Measurements from ENCODE around the gene AMHR2. TPM values are rescaled to one million over a fixed set of nuclear protein-coding genes. Genes with fewer than 3 reads are reported as not detected.

Gene AMHR2
- total and polyA plus RNA-seq, 9 of the 15 experiments (the other 6 are each of a cell fraction or from before 2014, with no cell fraction given), result 8.9 to 49.7 (median 19.3) TPM

DNA sequence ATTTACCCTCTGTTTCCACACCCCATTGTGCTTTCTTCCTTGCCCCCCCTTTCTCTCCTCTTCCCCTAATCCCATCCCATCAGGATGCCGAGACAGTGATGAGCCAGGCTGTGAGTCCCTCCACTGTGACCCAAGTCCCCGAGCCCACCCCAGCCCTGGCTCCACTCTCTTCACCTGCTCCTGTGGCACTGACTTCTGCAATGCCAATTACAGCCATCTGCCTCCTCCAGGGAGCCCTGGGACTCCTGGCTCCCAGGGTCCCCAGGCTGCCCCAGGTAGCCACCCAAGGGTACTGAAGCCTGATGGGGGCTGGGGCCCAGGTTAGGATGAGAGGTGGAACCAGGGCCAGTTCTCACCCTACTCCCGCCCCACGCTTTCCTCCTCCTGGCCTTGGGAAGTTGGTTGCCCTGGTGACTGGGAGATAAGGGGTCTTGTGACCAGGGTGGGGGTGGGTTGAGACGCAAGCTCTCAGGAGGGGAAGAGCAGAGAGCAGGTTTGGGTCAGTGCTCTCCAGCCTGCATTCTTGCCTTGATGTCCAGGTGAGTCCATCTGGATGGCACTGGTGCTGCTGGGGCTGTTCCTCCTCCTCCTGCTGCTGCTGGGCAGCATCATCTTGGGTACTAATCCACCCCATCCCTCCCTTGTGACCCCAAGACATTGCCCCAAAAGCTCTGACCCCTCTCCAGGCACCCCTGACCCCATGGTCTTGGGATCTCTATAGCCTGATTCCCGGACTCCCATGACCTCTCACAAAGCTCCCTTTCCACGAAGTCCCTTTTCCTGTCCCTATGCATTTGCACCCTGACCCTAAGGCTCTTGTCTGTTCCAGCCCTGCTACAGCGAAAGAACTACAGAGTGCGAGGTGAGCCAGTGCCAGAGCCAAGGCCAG is 1.2 kb downstream of the AMHR2 start:
- BruUV-seq (replicated peaks), result no TSS peak
- in situ Hi-C loops (cut with MboI), result loop anchor here (5.0 kb wide), 1 partner anchor 68 kb away; no protein-coding TSS in a partner anchor
- TF ChIP-seq, protein P1, sequence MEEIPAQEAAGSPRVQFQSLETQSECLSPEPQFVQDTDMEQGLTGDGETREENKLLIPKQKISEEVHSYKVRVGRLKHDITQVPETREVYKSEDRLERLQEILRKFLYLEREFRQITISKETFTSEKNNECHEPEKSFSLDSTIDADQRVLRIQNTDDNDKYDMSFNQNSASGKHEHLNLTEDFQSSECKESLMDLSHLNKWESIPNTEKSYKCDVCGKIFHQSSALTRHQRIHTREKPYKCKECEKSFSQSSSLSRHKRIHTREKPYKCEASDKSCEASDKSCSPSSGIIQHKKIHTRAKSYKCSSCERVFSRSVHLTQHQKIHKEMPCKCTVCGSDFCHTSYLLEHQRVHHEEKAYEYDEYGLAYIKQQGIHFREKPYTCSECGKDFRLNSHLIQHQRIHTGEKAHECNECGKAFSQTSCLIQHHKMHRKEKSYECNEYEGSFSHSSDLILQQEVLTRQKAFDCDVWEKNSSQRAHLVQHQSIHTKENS (CRISPR knock-in tag; IDR thresholded peaks at IDR 0.05), result no peak
- TF ChIP-seq, protein P2, sequence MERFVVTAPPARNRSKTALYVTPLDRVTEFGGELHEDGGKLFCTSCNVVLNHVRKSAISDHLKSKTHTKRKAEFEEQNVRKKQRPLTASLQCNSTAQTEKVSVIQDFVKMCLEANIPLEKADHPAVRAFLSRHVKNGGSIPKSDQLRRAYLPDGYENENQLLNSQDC (CRISPR knock-in tag; IDR thresholded peaks at IDR 0.05), result no peak
- TF ChIP-seq GABPA (tag; conservative IDR thresholded peaks at IDR 0.05; ENCODE audit: low read depth) (no peak), NR2C2 (CRISPR knock-in tag; IDR thresholded peaks at IDR 0.05) (no peak), NR2C2 (tag; IDR thresholded peaks at IDR 0.05) (peak; percentile 71), ZSCAN32 (CRISPR knock-in tag; IDR thresholded peaks at IDR 0.05) (no peak), SMARCB1 (IDR thresholded peaks at IDR 0.05; ENCODE audit: insufficient read length, low read depth) (no peak), DPF2 (IDR thresholded peaks at IDR 0.05) (peak; percentile 48; the same call in 1 of the 2 replicates), MAZ (CRISPR knock-in tag; conservative IDR thresholded peaks at IDR 0.05 in 1 of 2, IDR thresholded peaks at IDR 0.05 in 1 of 2) (peak in 1 of 2 experiments; percentile 73; a peak in 2 of 4 replicates), HLTF (IDR thresholded peaks at IDR 0.05) (no peak), ZNF263 (CRISPR knock-in tag; IDR thresholded peaks at IDR 0.05; ENCODE audit: borderline replicate concordance) (peak; percentile 48; the same call in 1 of the 2 replicates), KLF10 (CRISPR knock-in tag; IDR thresholded peaks at IDR 0.05) (no peak), ZEB2 (IDR thresholded peaks at IDR 0.05) (peak; percentile 34; the same call in 1 of the 2 replicates), ZNF184 (CRISPR knock-in tag; IDR thresholded peaks at IDR 0.05) (no peak), CTBP1 (IDR thresholded peaks at IDR 0.05; ENCODE audit: borderline replicate concordance) (peak; percentile 80; the same call in 1 of the 2 replicates)
- TF ChIP-seq, protein P3, sequence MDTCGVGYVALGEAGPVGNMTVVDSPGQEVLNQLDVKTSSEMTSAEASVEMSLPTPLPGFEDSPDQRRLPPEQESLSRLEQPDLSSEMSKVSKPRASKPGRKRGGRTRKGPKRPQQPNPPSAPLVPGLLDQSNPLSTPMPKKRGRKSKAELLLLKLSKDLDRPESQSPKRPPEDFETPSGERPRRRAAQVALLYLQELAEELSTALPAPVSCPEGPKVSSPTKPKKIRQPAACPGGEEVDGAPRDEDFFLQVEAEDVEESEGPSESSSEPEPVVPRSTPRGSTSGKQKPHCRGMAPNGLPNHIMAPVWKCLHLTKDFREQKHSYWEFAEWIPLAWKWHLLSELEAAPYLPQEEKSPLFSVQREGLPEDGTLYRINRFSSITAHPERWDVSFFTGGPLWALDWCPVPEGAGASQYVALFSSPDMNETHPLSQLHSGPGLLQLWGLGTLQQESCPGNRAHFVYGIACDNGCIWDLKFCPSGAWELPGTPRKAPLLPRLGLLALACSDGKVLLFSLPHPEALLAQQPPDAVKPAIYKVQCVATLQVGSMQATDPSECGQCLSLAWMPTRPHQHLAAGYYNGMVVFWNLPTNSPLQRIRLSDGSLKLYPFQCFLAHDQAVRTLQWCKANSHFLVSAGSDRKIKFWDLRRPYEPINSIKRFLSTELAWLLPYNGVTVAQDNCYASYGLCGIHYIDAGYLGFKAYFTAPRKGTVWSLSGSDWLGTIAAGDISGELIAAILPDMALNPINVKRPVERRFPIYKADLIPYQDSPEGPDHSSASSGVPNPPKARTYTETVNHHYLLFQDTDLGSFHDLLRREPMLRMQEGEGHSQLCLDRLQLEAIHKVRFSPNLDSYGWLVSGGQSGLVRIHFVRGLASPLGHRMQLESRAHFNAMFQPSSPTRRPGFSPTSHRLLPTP (IDR thresholded peaks at IDR 0.05; ENCODE audit: borderline replicate concordance, extremely low read depth, insufficient read length), result no peak

More for the DNA sequence above, 1.2 kb downstream of the AMHR2 start:
- H3K9me3 ChIP-seq (replicated peaks; ENCODE audit: control insufficient read depth, insufficient read depth, low read depth, low read length), result no peaks in the 10 kb centered on the region
- H3K9ac ChIP-seq (ENCODE audit: insufficient read depth in 1 of 2, low read depth in 2 of 2, low read length in 2 of 2), result peak overlapping the region; percentile 65 to 98
- peak overlapping the region; percentile 77 for H2AFZ ChIP-seq (ENCODE audit: low read depth, low read length)
- peaks cover 19% of the 10 kb centered on the region; the same call in 2 of the 3 replicates for H3K36me3 ChIP-seq (ENCODE audit: control insufficient read depth, insufficient read depth, low read length)
- FAIRE-seq, result peak; percentile 79
- peaks cover 19% of the 10 kb centered on the region for H3K79me2 ChIP-seq (ENCODE audit: control insufficient read depth, insufficient read depth, low read length)
- intact Hi-C loops (cut with micrococcal nuclease), result loop anchor here (5.0 to 10.0 kb wide), 2 partner anchors 82 to 100 kb away; partner anchors contain the start of genes AAAS and NPFF
- peak; percentile 84 to 92 (median 88) for DNase-seq (ENCODE audit: extremely low read depth in 1 of 4, low spot score in 3 of 4)
- H3K9me1 ChIP-seq (ENCODE audit: control insufficient read depth, insufficient read depth, low read length), result no peaks in the 10 kb centered on the region
- peak; percentile 75 for ATAC-seq
- peak overlapping the region; percentile 63 for H3K27ac ChIP-seq (ENCODE audit: extremely low read depth, low read depth, low read length)
- WGBS (ENCODE audit: insufficient coverage, low coverage, missing lambda C conversion rate), result 14% methylated on average over 8 of the region's 9 CpGs
- H4K20me1 ChIP-seq (replicated peaks; ENCODE audit: control insufficient read depth, insufficient read depth, low read length), result no peaks in the 10 kb centered on the region
- no peaks in the 10 kb centered on the region for H3K27me3 ChIP-seq (ENCODE audit: control insufficient read depth in 2 of 2, insufficient read depth in 2 of 2, low read length in 2 of 2)
- peak overlapping the region; percentile 89 for H3K4me2 ChIP-seq (ENCODE audit: insufficient read depth, low read length)
- H3K4me3 ChIP-seq, result peak overlapping the region; percentile 36
- CTCF ChIA-PET (ENCODE audit: low intra/inter-chr PET ratio), result no interaction called here
- POLR2A ChIA-PET, result interaction anchor here (0.6 to 3.1 kb wide), 9 partner anchors 10 to 82 kb away, joined by 3 to 13 read pairs (median 4); partner anchors contain the start of gene PRR13
- peaks cover 41 to 44% of the 10 kb centered on the region in 2 experiments for H3K4me1 ChIP-seq (replicated peaks in 1 of 2; ENCODE audit: control insufficient read depth in 2 of 2, insufficient read depth in 2 of 2, low read length in 2 of 2)

Data from K562 (cell line).